Left hindlimb (tissue), 1 donor: Measurements from ENCODE around the gene STAT6.

Source experiments
- DNase-seq: peaks from one replicate; pipeline ENCODE4 v3.0.0-alpha.2; 2018

The STAT6 gene

GRCh38 chr12:57046947-57047890, 63.9 kb downstream of the STAT6 start:
- no peak for DNase-seq

- DNase-seq, result no peak
These were observed 64.9 kb downstream of the STAT6 start for GRCh38 chr12:57046086-57046791.
